Adrenal gland (tissue), 12 donors: ENCODE measurements around the gene RYR2. TPM values are rescaled to one million over a fixed set of nuclear protein-coding genes. Genes with fewer than 3 reads are reported as not detected.

Experiments used
- DNase-seq, 7 donors: peaks; one replicate each; pipeline ENCODE4 v3.0.0-alpha.2; 2019 to 2020
- H3K27ac ChIP-seq, 5 donors: fragments of 200-600 bp; sonication (generic) in 4 of 5; 1 replicate in 3 of 5; 2 replicates in 2 of 5; pipeline versions ENCODE4 v1.5.1 to v1.8.0; 2016 to 2020; ENCODE audit warnings: mild to moderate bottlenecking in 1 of 5
- H3K27me3 ChIP-seq: fragments of 200-600 bp; 2 replicates; pipeline ENCODE4 v1.8.0; 2021
- H3K36me3 ChIP-seq, 2 donors: fragments of 200-600 bp; replicated peaks in 1 of 2; 1 replicate in 1 of 2; 2 replicates in 1 of 2; pipeline versions ENCODE4 v1.5.1 to v1.8.0; 2018 to 2022
- H3K4me1 ChIP-seq, 2 donors: fragments of 200-600 bp; replicated peaks in 1 of 2; 1 replicate in 1 of 2; 2 replicates in 1 of 2; pipeline versions ENCODE4 v1.5.1 to v1.8.0; 2018 to 2021
- H3K4me3 ChIP-seq, 4 donors: fragments of 200-600 bp; sonication (generic) in 3 of 4; one replicate each; pipeline ENCODE4 v1.5.1; 2016 to 2018
- H3K9me3 ChIP-seq, 3 donors: fragments of 200-600 bp; sonication (generic) in 1 of 3; replicated peaks in 1 of 3; 1 replicate in 2 of 3; 2 replicates in 1 of 3; pipeline versions ENCODE4 v1.5.1 to v1.8.0; 2016 to 2021
- POLR2A ChIP-seq, 2 donors: fragments of 450-650 bp; IDR thresholded peaks; one replicate each; pipeline ENCODE4 v1.6.1; 2017; ENCODE audit warnings: antibody characterized with exemption in 2 of 2, mild to moderate bottlenecking in 2 of 2, moderate library complexity in 1 of 2
- WGBS, 4 donors: extraction: QIAGEN DNeasy Blood & Tissue Kit in 2 of 4; methylation state at CpG; one replicate each; pipeline versions ENCODE4 v1.1.5 to v1.1.7; 2013 to 2017; 5-methylcytosine and 5-hydroxymethylcytosine counted together
- intact Hi-C, 2 donors: fragments of 100-400 bp; cut with DNase I; formaldehyde crosslinking; loops; one replicate each; pipeline versions ENCODE4 v1.14.1 to v1.15.0; 2022 to 2023
- polyA plus RNA-seq, 3 donors: library from polyadenylated mRNA; stranded (reverse); fragments of 200-250 nt in 2 of 3; fragments of 350-450 nt in 1 of 3; fragmentation: Illumina TruSeq in 1 of 3; extraction: RNeasy Lipid Tissue Mini Kit (QIAGEN cat#74804) in 1 of 3; gene quantifications; one replicate each; pipeline ENCODE4 v1.2.3, GENCODE V29; 2013 to 2014
- total RNA-seq, 9 donors: library from RNA; depleted of rRNA in 4 of 9; stranded (reverse); fragments of >200 nt in 4 of 9; fragments of 120-200 nt in 1 of 9; fragmentation: NEBNext Ultra II Directional in 1 of 9; extraction: Animal tissue kit (Norgen Biotek cat#: 25700) in 1 of 9; gene quantifications; one replicate each; pipeline versions ENCODE4 v1.1.0 to v1.2.4, GENCODE V29; 2013 to 2023
- TF ChIP-seq, protein P1 (sequence below), 6 experiments: fragments of 450-650 bp in 4 of 6; fragments of 200-600 bp in 2 of 6; sonication (generic) in 1 of 6; IDR thresholded peaks; 1 replicate in 5 of 6; 2 replicates in 1 of 6; pipeline versions ENCODE4 v1.5.1 to v1.8.0; 2016 to 2021; ENCODE audit warnings: antibody characterized with exemption in 6 of 6, mild to moderate bottlenecking in 2 of 6, moderate library complexity in 1 of 6
- donor health status: healthy with polysubstance abuse.
- donor health status: Bipolar disorder and iron deficiency.
- donor health status: DM: yes; HTN: yes; CAD: no.
- donor health status: DM: no; HTN: no; CAD: no.
- donor health status: DM: no; HTN: no; CAD: no.
- donor health status: DM: yes; HTN: yes; CAD: no.

Gene RYR2
- total and polyA plus RNA-seq, 12 donors, result 0.07 to 6.3 (median 0.18) TPM; not detected in 1

DNA sequence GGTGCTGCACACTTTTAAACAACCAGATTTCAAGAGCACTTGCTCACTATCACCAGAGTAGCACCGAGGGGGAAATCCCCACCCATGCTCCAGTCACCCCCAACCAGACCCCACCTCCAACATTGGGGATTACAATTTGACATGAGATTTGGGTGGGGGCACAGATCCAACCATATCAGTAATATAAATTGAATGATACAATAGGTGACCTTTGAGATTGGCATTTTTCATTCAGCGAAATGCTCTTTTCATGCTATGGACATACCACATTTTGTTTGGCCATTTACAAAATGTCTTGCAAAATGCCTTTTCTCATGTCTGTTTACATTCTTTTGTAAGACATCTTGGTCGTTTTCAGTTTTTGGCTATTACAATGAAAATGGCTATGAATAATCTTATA is 23.9 kb downstream of the RYR2 start:
- no peaks in the 10 kb centered on the region for H3K27me3 ChIP-seq
- no peaks in the 10 kb centered on the region for H3K9me3 ChIP-seq
- no peak overlapping the region for H3K27ac ChIP-seq
- H3K4me1 ChIP-seq, result no peaks in the 10 kb centered on the region
- H3K36me3 ChIP-seq, result no peaks in the 10 kb centered on the region
- no peak for DNase-seq
- TF ChIP-seq, protein P1, sequence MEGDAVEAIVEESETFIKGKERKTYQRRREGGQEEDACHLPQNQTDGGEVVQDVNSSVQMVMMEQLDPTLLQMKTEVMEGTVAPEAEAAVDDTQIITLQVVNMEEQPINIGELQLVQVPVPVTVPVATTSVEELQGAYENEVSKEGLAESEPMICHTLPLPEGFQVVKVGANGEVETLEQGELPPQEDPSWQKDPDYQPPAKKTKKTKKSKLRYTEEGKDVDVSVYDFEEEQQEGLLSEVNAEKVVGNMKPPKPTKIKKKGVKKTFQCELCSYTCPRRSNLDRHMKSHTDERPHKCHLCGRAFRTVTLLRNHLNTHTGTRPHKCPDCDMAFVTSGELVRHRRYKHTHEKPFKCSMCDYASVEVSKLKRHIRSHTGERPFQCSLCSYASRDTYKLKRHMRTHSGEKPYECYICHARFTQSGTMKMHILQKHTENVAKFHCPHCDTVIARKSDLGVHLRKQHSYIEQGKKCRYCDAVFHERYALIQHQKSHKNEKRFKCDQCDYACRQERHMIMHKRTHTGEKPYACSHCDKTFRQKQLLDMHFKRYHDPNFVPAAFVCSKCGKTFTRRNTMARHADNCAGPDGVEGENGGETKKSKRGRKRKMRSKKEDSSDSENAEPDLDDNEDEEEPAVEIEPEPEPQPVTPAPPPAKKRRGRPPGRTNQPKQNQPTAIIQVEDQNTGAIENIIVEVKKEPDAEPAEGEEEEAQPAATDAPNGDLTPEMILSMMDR (IDR thresholded peaks at IDR 0.05), result no peak
- no peak for TF ChIP-seq POLR2A (IDR thresholded peaks at IDR 0.05)
- intact Hi-C loops, result no loop called here
- H3K4me3 ChIP-seq, result no peak overlapping the region
- 67 to 76% (median 72%) methylated on average over 3 of the region's 3 CpGs for WGBS, 4 donors

DNA sequence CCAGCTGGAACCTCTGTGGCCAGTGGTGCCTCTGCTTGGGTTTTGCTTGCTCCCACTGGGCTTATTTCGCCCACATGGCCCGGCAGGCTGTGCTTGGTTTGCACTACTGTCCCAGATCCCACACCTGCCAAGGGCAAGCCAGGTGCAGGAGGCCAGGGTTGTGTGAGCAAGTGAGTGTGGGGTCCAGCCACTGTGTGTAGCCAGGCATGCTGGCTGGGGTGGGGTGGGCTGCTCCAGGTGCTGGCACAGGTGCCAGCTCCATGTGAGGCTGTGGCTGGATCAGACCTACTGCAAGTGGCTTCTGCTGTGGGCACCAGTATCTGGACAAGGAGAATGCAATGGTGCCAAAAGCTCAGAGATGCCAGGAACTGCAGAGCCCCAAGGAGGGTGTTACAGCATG is 28.5 kb downstream of the RYR2 start:
- Histone ChIP-seq H3K36me3 (no peaks in the 10 kb centered on the region), H3K4me3 (no peak overlapping the region), H3K27me3 (no peaks in the 10 kb centered on the region), H3K9me3 (no peaks in the 10 kb centered on the region), H3K4me1 (no peaks in the 10 kb centered on the region), H3K27ac (no peak overlapping the region)
- TF ChIP-seq, protein P1 (IDR thresholded peaks at IDR 0.05), result no peak
- TF ChIP-seq POLR2A (IDR thresholded peaks at IDR 0.05), result no peak
- intact Hi-C loops, result no loop called here
- DNase-seq, result no peak
- 69 to 90% (median 84%) methylated on average over 2 of the region's 2 CpGs for WGBS, 4 donors

DNA sequence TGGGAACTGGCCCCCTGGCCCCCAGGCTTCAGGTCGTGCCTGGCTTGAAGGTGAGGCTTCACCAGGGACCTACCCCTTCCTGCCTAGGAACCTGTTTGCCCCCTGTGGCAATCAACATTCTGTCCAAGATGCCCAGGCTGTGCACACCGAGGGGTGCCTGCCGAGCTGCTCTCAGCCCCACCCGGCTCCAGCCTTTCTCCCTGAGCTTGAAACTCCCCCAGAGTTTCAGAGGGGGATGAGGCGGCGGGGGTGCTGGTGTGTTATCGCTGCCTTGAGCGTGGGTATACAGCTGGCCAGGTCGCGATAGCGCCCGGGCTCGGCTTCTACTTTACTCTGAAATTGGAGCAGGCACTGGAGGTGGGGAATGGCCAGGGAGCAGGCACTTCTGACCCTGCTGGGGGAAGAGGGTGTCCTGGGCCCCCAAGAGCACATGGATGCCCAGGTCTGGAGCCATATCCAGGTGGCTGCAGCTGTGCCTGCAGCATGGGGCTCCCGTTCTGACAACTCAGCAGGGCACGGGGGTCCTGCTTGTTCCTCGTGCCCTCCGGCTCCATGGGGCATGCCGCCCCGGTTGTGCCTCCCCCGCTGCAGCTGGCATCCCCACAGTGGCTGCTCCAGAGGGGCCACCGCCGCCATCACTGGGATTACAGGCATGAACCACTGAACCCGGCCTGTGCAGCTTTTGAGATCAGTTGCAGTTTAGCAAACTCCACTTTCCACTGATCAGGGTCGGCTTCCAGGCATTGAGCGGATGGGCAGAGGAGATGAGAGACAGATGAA is 29.8 kb downstream of the RYR2 start:
- 75 to 84% (median 81%) methylated on average over 19 to 25 of the region's 25 CpGs for WGBS, 4 donors

DNA sequence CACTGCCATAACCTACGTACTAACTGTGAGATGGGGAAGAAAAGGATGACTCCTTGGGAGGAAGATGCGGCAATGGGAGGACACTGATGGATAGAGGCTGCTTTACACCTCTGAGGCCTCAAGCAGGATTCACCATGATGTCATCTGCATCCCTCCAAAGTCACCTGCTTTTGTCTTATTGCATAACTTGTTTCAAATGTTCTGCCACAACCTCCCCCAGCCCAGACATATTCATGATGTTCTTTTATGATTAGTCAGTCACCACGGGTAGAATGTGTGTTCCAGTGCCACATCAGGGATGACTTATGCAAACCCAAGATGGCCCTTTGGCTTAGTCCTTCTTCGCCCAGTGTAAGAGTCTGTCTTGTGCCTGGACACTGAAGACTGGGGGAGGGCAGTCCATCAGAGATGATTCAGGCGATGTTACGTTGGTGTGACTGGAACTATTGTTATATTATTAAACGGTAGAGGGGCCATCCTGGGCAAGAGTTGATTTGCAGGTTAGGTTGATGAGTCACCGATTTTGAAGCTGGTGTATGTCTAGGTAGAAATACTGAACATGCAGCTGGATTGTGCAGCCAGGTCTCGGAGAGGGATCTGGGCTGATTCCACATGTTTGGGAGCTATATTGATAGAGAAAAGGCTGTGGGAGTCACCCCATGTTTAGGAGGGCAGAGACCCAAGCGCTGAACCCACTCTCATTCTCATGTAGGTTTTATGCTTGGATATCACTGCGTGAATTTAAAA is 32.6 kb downstream of the RYR2 start:
- H3K36me3 ChIP-seq, result no peaks in the 10 kb centered on the region
- no peaks in the 10 kb centered on the region for H3K27me3 ChIP-seq
- 72 to 85% (median 81%) methylated on average over 11 of the region's 11 CpGs for WGBS, 4 donors
- H3K27ac ChIP-seq, result no peak overlapping the region
- H3K4me3 ChIP-seq, result no peak overlapping the region
- intact Hi-C loops, result no loop called here
- H3K9me3 ChIP-seq, result no peaks in the 10 kb centered on the region
- DNase-seq, result no peak
- TF ChIP-seq POLR2A (IDR thresholded peaks at IDR 0.05), result no peak
- TF ChIP-seq, protein P1 (IDR thresholded peaks at IDR 0.05), result no peak
- no peaks in the 10 kb centered on the region for H3K4me1 ChIP-seq

More for the DNA sequence above, 29.8 kb downstream of the RYR2 start:
- H3K27ac ChIP-seq, result no peak overlapping the region
- no peaks in the 10 kb centered on the region for H3K9me3 ChIP-seq
- TF ChIP-seq, protein P1 (IDR thresholded peaks at IDR 0.05), result no peak
- TF ChIP-seq POLR2A (IDR thresholded peaks at IDR 0.05), result no peak
- H3K4me3 ChIP-seq, result no peak overlapping the region
- H3K27me3 ChIP-seq, result no peaks in the 10 kb centered on the region
- no peak for DNase-seq
- no peaks in the 10 kb centered on the region for H3K4me1 ChIP-seq
- no peaks in the 10 kb centered on the region for H3K36me3 ChIP-seq
- intact Hi-C loops, result no loop called here
